C4-2B (cell line): Measurements from ENCODE around the gene PMVK.

Experiments
- CTCF ChIP-seq: fragments of 450-650 bp; conservative IDR thresholded peaks from 2 replicates; pipeline ENCODE4 v1.5.1; 2017; ENCODE audit warnings: mild to moderate bottlenecking
- ZFX ChIP-seq: fragments of 450-650 bp; IDR thresholded peaks from 2 replicates; pipeline ENCODE4 v1.6.1; 2017

- TF ChIP-seq CTCF (no peak), ZFX (no peak)
These were observed 21.5 kb upstream of the PMVK start for GRCh38 chr1:154958036-154958435.
